H1 (cell line): Measurements from ENCODE around the gene SLC12A4. TPM values are rescaled to one million over a fixed set of nuclear protein-coding genes. Genes with fewer than 3 reads are reported as not detected.
A peak's percentile ranks its signal among the peaks of the same experiment; 100 is the strongest.
"Not testable (repeated sequence)": the region's sequence is repeated elsewhere in the genome, so short reads cannot be mapped to it uniquely, and the experiment has no call there.

Source experiments
- CTCF ChIA-PET: fragments of 300-600 bp; sonication (Branson Sonifier 250); formaldehyde crosslinking; loops from one replicate; lab custom pipeline; 2021; ENCODE audit not compliant: partially characterized antibody; lab: Charles Lee
- POLR2A ChIA-PET: fragments of 300-600 bp; sonication (Branson Sonifier 250); formaldehyde crosslinking; loops from one replicate; lab custom pipeline; 2021; ENCODE audit warnings: inconsistent platforms; ENCODE audit not compliant: partially characterized antibody; lab: Charles Lee
- DNase-seq, 2 experiments: peaks; one replicate each; pipeline versions ENCODE4 v3.0.0 to v3.0.0-alpha.2; 2010 to 2022; ENCODE audit warnings: low spot score in 2 of 2, low read depth in 1 of 2, mixed read lengths in 1 of 2
- FAIRE-seq: peaks from 2 replicates; lab custom pipeline; 2011; peaks lifted over from hg19 to GRCh38; lab: Jason Lieb, UNC
- H2AFZ ChIP-seq: 2 replicates; pipeline ENCODE4 v1.8.1; 2012; ENCODE audit warnings: low read length, inconsistent platforms
- H2AK5ac ChIP-seq: 2 replicates; pipeline ENCODE4 v1.6.1; 2013; ENCODE audit warnings: low read depth, low read length
- H2BK120ac ChIP-seq: replicated peaks from 2 replicates; pipeline ENCODE3; 2013; ENCODE audit warnings: low read depth, low read length, inconsistent platforms
- H2BK12ac ChIP-seq: 2 replicates; pipeline ENCODE4 v1.6.1; 2013; ENCODE audit warnings: low read depth, low read length
- H2BK15ac ChIP-seq: 2 replicates; pipeline ENCODE4 v1.6.1; 2013; ENCODE audit warnings: low read length
- H2BK20ac ChIP-seq: 2 replicates; pipeline ENCODE4 v1.6.1; 2013; ENCODE audit warnings: low read length
- H2BK5ac ChIP-seq: 2 replicates; pipeline ENCODE4 v1.6.1; 2013; ENCODE audit warnings: low read depth, low read length
- H3K14ac ChIP-seq: 2 replicates; pipeline ENCODE4 v1.6.1; 2013; ENCODE audit warnings: inconsistent platforms; ENCODE audit not compliant: insufficient read length
- H3K18ac ChIP-seq: 2 replicates; pipeline ENCODE4 v1.6.1; 2013; ENCODE audit warnings: low read length; ENCODE audit errors: extremely low read depth
- H3K23ac ChIP-seq: 2 replicates; pipeline ENCODE4 v1.6.1; 2013; ENCODE audit warnings: inconsistent platforms; ENCODE audit not compliant: insufficient read length
- H3K23me2 ChIP-seq: 2 replicates; pipeline ENCODE4 v1.6.1; 2013; ENCODE audit warnings: low read depth, low read length
- H3K27ac ChIP-seq: 2 replicates; pipeline ENCODE4 v1.6.1; 2011; ENCODE audit warnings: low read depth, low read length, inconsistent platforms
- H3K27me3 ChIP-seq, 4 experiments: replicated peaks in 1 of 4; 1 replicate in 1 of 4; 2 replicates in 3 of 4; pipeline versions ENCODE4 v1.6.1 to v1.8.1; 2011 to 2013; ENCODE audit warnings: low read length in 3 of 4, mild to moderate bottlenecking in 3 of 4, inconsistent platforms in 2 of 4, mixed read lengths in 2 of 4, moderate library complexity in 1 of 4; ENCODE audit not compliant: control insufficient read depth in 3 of 4, insufficient read depth in 3 of 4; ENCODE audit errors: extremely low read depth in 1 of 4
- H3K36me3 ChIP-seq, 4 experiments: 2 replicates each; pipeline versions ENCODE4 v1.6.1 to v1.8.1; 2011 to 2013; ENCODE audit warnings: mild to moderate bottlenecking in 4 of 4, low read length in 3 of 4, moderate library complexity in 2 of 4, control low read depth in 1 of 4, inconsistent platforms in 1 of 4; ENCODE audit not compliant: insufficient read depth in 4 of 4, control insufficient read depth in 2 of 4
- H3K4ac ChIP-seq: replicated peaks from 2 replicates; pipeline ENCODE3; 2013; ENCODE audit warnings: low read length, low read depth, mixed read lengths, inconsistent platforms; ENCODE audit not compliant: insufficient read length
- H3K4me1 ChIP-seq, 4 experiments: replicated peaks in 1 of 4; 1 replicate in 1 of 4; 2 replicates in 3 of 4; pipeline versions ENCODE4 v1.6.1 to v1.8.1; 2011 to 2013; ENCODE audit warnings: low read length in 3 of 4, inconsistent platforms in 2 of 4, mixed read lengths in 1 of 4; ENCODE audit not compliant: insufficient read depth in 4 of 4, control insufficient read depth in 3 of 4
- H3K4me2 ChIP-seq, 2 experiments: 2 replicates each; pipeline versions ENCODE4 v1.6.1 to v1.8.1; 2011 to 2013; ENCODE audit warnings: low read depth in 2 of 2, low read length in 2 of 2, control low read depth in 1 of 2, inconsistent platforms in 1 of 2, mild to moderate bottlenecking in 1 of 2; ENCODE audit not compliant: insufficient read depth in 1 of 2
- H3K4me3 ChIP-seq, 4 experiments: fragments of 200-600, 300-600 bp in 1 of 4; sonication (generic), shearing (Covaris generic), sonication (Bioruptor Twin) in 1 of 4; 2 replicates each; pipeline versions ENCODE4 v1.5.1 to v1.8.1; 2011 to 2016; ENCODE audit warnings: low read length in 4 of 4, low read depth in 3 of 4, control low read depth in 2 of 4, inconsistent platforms in 2 of 4, mild to moderate bottlenecking in 2 of 4, mixed read lengths in 1 of 4, moderate library complexity in 1 of 4; ENCODE audit not compliant: insufficient read depth in 2 of 4; ENCODE audit errors: extremely low read depth in 1 of 4
- H3K56ac ChIP-seq: replicated peaks from 2 replicates; pipeline ENCODE3; 2013; ENCODE audit warnings: low read depth, mild to moderate bottlenecking, mixed read lengths, low read length, inconsistent platforms; ENCODE audit not compliant: insufficient read length
- H3K79me1 ChIP-seq: 2 replicates; pipeline ENCODE4 v1.6.1; 2013; ENCODE audit warnings: low read depth, low read length, control low read depth
- H3K79me2 ChIP-seq, 2 experiments: 2 replicates each; pipeline versions ENCODE4 v1.6.1 to v1.8.1; 2012 to 2013; ENCODE audit warnings: low read length in 2 of 2, mild to moderate bottlenecking in 2 of 2, inconsistent platforms in 1 of 2; ENCODE audit not compliant: insufficient read depth in 2 of 2, control insufficient read depth in 1 of 2
- H3K9ac ChIP-seq, 4 experiments: replicated peaks in 1 of 4; 1 replicate in 1 of 4; 2 replicates in 3 of 4; pipeline versions ENCODE4 v1.6.1 to v1.8.1; 2011 to 2013; ENCODE audit warnings: low read depth in 3 of 4, low read length in 3 of 4, control low read depth in 2 of 4, mild to moderate bottlenecking in 2 of 4, moderate library complexity in 2 of 4, inconsistent platforms in 1 of 4; ENCODE audit errors: extremely low read depth in 1 of 4
- H3K9me3 ChIP-seq, 2 experiments: 2 replicates each; pipeline versions ENCODE4 v1.6.1 to v1.8.1; 2012 to 2013; ENCODE audit warnings: mild to moderate bottlenecking in 2 of 2, moderate library complexity in 2 of 2, control low read depth in 1 of 2, inconsistent platforms in 1 of 2, low read depth in 1 of 2, low read length in 1 of 2, mixed read lengths in 1 of 2; ENCODE audit not compliant: insufficient read depth in 2 of 2
- H4K20me1 ChIP-seq, 2 experiments: replicated peaks in 1 of 2; 2 replicates each; pipeline versions ENCODE3 to v1.8.1; 2011 to 2013; ENCODE audit warnings: inconsistent platforms in 2 of 2, low read length in 2 of 2, mild to moderate bottlenecking in 1 of 2; ENCODE audit not compliant: insufficient read depth in 2 of 2, control insufficient read depth in 1 of 2
- H4K5ac ChIP-seq: 2 replicates; pipeline ENCODE4 v1.6.1; 2013; ENCODE audit warnings: low read length, low read depth, mixed read lengths, inconsistent platforms; ENCODE audit not compliant: insufficient read length
- H4K8ac ChIP-seq: 2 replicates; pipeline ENCODE4 v1.8.0; 2013; ENCODE audit warnings: mild to moderate bottlenecking, moderate library complexity, low read length, inconsistent platforms; ENCODE audit not compliant: insufficient read depth; ENCODE audit errors: extremely low read depth
- H4K91ac ChIP-seq: replicated peaks from 2 replicates; pipeline ENCODE3; 2013; ENCODE audit warnings: low read length, mixed read lengths, inconsistent platforms; ENCODE audit not compliant: insufficient read length
- TBP ChIP-seq: IDR thresholded peaks from 2 replicates; pipeline ENCODE4 v1.6.1; 2011; ENCODE audit warnings: low read depth, low read length, improper control_type of control experiment
- WGBS, 2 experiments: shearing (Covaris generic) in 1 of 2; methylation state at CpG; one replicate each; pipeline versions ENCODE4 v1.1.6 to v1.1.7; 2013 to 2015; ENCODE audit warnings: low lambda C conversion rate in 2 of 2, mixed read lengths in 2 of 2, inconsistent platforms in 1 of 2, low coverage in 1 of 2, missing lambda C conversion rate in 1 of 2; ENCODE audit not compliant: insufficient replicate concordance in 2 of 2, insufficient coverage in 1 of 2, insufficient read length in 1 of 2; ENCODE audit errors: extremely low coverage in 1 of 2, missing lambda C conversion rate in 1 of 2; 5-methylcytosine and 5-hydroxymethylcytosine counted together
- polyA plus RNA-seq, 7 experiments: library from polyadenylated mRNA; depleted of rRNA in 3 of 7; stranded (reverse) in 5 of 7; unstranded in 2 of 7; fragments of >200 nt in 5 of 7; fragments of 200-250 nt in 2 of 7; gene quantifications; 1 replicate in 5 of 7; 2 replicates in 1 of 7; 4 replicates in 1 of 7; pipeline versions ENCODE4 v1.2.1 to v1.2.3, GENCODE V29; 2011 to 2013; ENCODE audit warnings: missing spikeins in 2 of 7, mixed read lengths in 2 of 7
- total RNA-seq: library from RNA; stranded (reverse); fragmentation: NEBNext Ultra II Directional; extraction: Animal tissue kit (Norgen Biotek cat#: 25700); gene quantifications from 2 replicates; pipeline ENCODE4 v1.2.1, GENCODE V29; 2021

The SLC12A4 gene
- total and polyA plus RNA-seq, 2 of the 8 experiments (the other 6 are each of a cell fraction or from before 2014, with no cell fraction given): 41.3 to 49.3 TPM

GRCh38 chr16:67998779-67999688 is 30.6 kb upstream of the SLC12A4 start, which contains the start of gene DPEP2:
TSS of gene DPEP2 (minus strand) at chr16:67999484. CDS start at chr16:67993212, 6,272 bp downstream.
- H3K14ac ChIP-seq, H3K23ac ChIP-seq, FAIRE-seq, H3K4ac ChIP-seq, H3K23me2 ChIP-seq, H2BK12ac ChIP-seq, H3K18ac ChIP-seq, H3K27ac ChIP-seq, H2AK5ac ChIP-seq, H3K36me3 ChIP-seq, H4K5ac ChIP-seq, DNase-seq, H3K27me3 ChIP-seq, H2BK120ac ChIP-seq, H3K79me1 ChIP-seq, H2BK20ac ChIP-seq, H3K4me2 ChIP-seq, H3K9me3 ChIP-seq, H3K4me1 ChIP-seq, H4K20me1 ChIP-seq, H4K8ac ChIP-seq, H4K91ac ChIP-seq, H3K56ac ChIP-seq, H2AFZ ChIP-seq, H3K79me2 ChIP-seq, H2BK5ac ChIP-seq, H3K9ac ChIP-seq, H3K4me3 ChIP-seq: not testable (repeated sequence)
- POLR2A ChIA-PET: interaction anchor here (0.9 to 2.5 kb wide), 5 partner anchors 17 to 64 kb away, joined by 3 to 19 read pairs (median 3); partner anchors contain the start of genes DDX28 and DUS2
- CTCF ChIA-PET: interaction anchor here (0.7 to 3.8 kb wide), 15 partner anchors 9 to 115 kb away, joined by 3 to 17 read pairs (median 4); partner anchors contain the start of genes DPEP2NB, DPEP3 and NRN1L
- WGBS, 2 experiments: 89% methylated on average over 17 of the region's 18 CpGs; no CpG with 5 or more reads in 1 of the 2 experiments
- 0 out of 2 replicates have a peak, but pooled peaks have one; percentile 8 for TF ChIP-seq TBP
- H2BK15ac ChIP-seq: 0 out of 2 replicates have a peak within 1 kb of the TSS, but pooled peaks have one; percentile 88
